Measurements from ENCODE around the gene MAP1LC3B2. TPM values are rescaled to one million over a fixed set of nuclear protein-coding genes. Genes with fewer than 3 reads are reported as not detected.

The MAP1LC3B2 gene
- total RNA-seq, 4 donors from 2014 or later, result 3.5 to 13.9 (median 5.6) TPM; not detected in 1

GRCh38 chr12:116582610-116583009 lies 23.4 kb downstream of the MAP1LC3B2 start:
- Histone ChIP-seq H3K4me3 (no peak overlapping the region), H3K27ac (no peak overlapping the region), H3K27me3 (no peaks in the 10 kb centered on the region), H3K9me3 (no peaks in the 10 kb centered on the region), H3K36me3 (no peaks in the 10 kb centered on the region), H3K4me1 (no peaks in the 10 kb centered on the region)
- DNase-seq (ENCODE audit: low spot score in 2 of 2), result no peak
- TF ChIP-seq POLR2AphosphoS5 (IDR thresholded peaks at IDR 0.05), result no peak
- no peak for TF ChIP-seq EP300 (IDR thresholded peaks at IDR 0.05)
- TF ChIP-seq, protein P1, sequence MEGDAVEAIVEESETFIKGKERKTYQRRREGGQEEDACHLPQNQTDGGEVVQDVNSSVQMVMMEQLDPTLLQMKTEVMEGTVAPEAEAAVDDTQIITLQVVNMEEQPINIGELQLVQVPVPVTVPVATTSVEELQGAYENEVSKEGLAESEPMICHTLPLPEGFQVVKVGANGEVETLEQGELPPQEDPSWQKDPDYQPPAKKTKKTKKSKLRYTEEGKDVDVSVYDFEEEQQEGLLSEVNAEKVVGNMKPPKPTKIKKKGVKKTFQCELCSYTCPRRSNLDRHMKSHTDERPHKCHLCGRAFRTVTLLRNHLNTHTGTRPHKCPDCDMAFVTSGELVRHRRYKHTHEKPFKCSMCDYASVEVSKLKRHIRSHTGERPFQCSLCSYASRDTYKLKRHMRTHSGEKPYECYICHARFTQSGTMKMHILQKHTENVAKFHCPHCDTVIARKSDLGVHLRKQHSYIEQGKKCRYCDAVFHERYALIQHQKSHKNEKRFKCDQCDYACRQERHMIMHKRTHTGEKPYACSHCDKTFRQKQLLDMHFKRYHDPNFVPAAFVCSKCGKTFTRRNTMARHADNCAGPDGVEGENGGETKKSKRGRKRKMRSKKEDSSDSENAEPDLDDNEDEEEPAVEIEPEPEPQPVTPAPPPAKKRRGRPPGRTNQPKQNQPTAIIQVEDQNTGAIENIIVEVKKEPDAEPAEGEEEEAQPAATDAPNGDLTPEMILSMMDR (IDR thresholded peaks at IDR 0.05), result no peak
- TF ChIP-seq POLR2A (IDR thresholded peaks at IDR 0.05), result no peak
- WGBS, result 72% methylated on average over 11 of the region's 11 CpGs

- no peaks in the 10 kb centered on the region for H3K4me1 ChIP-seq
- WGBS, result 94% methylated on average over 6 of the region's 6 CpGs
- H3K4me3 ChIP-seq, result no peak overlapping the region
- H3K9me3 ChIP-seq, result no peaks in the 10 kb centered on the region
- H3K36me3 ChIP-seq, result no peaks in the 10 kb centered on the region
- no peak for TF ChIP-seq EP300 (IDR thresholded peaks at IDR 0.05)
- TF ChIP-seq, protein P1 (IDR thresholded peaks at IDR 0.05), result no peak
- no peak for TF ChIP-seq POLR2AphosphoS5 (IDR thresholded peaks at IDR 0.05)
- no peak for TF ChIP-seq POLR2A (IDR thresholded peaks at IDR 0.05)
- DNase-seq (ENCODE audit: low spot score in 2 of 2), result no peak
- H3K27ac ChIP-seq, result no peak overlapping the region
- H3K27me3 ChIP-seq, result no peaks in the 10 kb centered on the region
These were observed 24.0 kb downstream of the MAP1LC3B2 start for GRCh38 chr12:116583129-116583694.

GRCh38 chr12:116587270-116587669 lies 28.1 kb downstream of the MAP1LC3B2 start:
- whole genome bisulfite sequencing, result 95% methylated on average over 2 of the region's 2 CpGs
- DNase-seq (ENCODE audit: low spot score in 2 of 2), result no peak
- H3K9me3 ChIP-seq, result no peaks in the 10 kb centered on the region
- no peaks in the 10 kb centered on the region for H3K27me3 ChIP-seq
- no peak overlapping the region for H3K4me3 ChIP-seq
- H3K27ac ChIP-seq, result no peak overlapping the region
- peaks cover 10% of the 10 kb centered on the region for H3K4me1 ChIP-seq
- no peak for TF ChIP-seq POLR2A (IDR thresholded peaks at IDR 0.05)
- TF ChIP-seq POLR2AphosphoS5 (IDR thresholded peaks at IDR 0.05), result no peak
- no peak for TF ChIP-seq EP300 (IDR thresholded peaks at IDR 0.05)
- TF ChIP-seq, protein P1 (IDR thresholded peaks at IDR 0.05), result no peak
- H3K36me3 ChIP-seq, result no peaks in the 10 kb centered on the region

- peaks cover 17% of the 10 kb centered on the region for H3K4me1 ChIP-seq
- H3K9me3 ChIP-seq, result no peaks in the 10 kb centered on the region
- no peak overlapping the region for H3K4me3 ChIP-seq
- WGBS, result 92% methylated on average over 5 of the region's 5 CpGs
- H3K27ac ChIP-seq, result no peak overlapping the region
- TF ChIP-seq, protein P1 (IDR thresholded peaks at IDR 0.05), result no peak
- TF ChIP-seq POLR2AphosphoS5 (IDR thresholded peaks at IDR 0.05) (no peak), EP300 (IDR thresholded peaks at IDR 0.05) (no peak), POLR2A (IDR thresholded peaks at IDR 0.05) (no peak)
- H3K27me3 ChIP-seq, result no peaks in the 10 kb centered on the region
- H3K36me3 ChIP-seq, result no peaks in the 10 kb centered on the region
- no peak for DNase-seq (ENCODE audit: low spot score in 2 of 2)
These were observed 29.3 kb downstream of the MAP1LC3B2 start for GRCh38 chr12:116588390-116589028.

GRCh38 chr12:116589581-116589980 lies 30.4 kb downstream of the MAP1LC3B2 start:
- TF ChIP-seq POLR2AphosphoS5 (IDR thresholded peaks at IDR 0.05) (no peak), POLR2A (IDR thresholded peaks at IDR 0.05) (no peak), EP300 (IDR thresholded peaks at IDR 0.05) (no peak)
- TF ChIP-seq, protein P1 (IDR thresholded peaks at IDR 0.05), result no peak
- H3K4me3 ChIP-seq, result no peak overlapping the region
- H3K27ac ChIP-seq, result no peak overlapping the region
- H3K36me3 ChIP-seq, result no peaks in the 10 kb centered on the region
- H3K27me3 ChIP-seq, result no peaks in the 10 kb centered on the region
- no peaks in the 10 kb centered on the region for H3K9me3 ChIP-seq
- 95% methylated on average over 9 of the region's 9 CpGs for WGBS
- DNase-seq (ENCODE audit: low spot score in 2 of 2), result no peak
- peaks cover 26% of the 10 kb centered on the region for H3K4me1 ChIP-seq
